Measurements from ENCODE around the gene EPHB4.

- TF ChIP-seq, protein P1, sequence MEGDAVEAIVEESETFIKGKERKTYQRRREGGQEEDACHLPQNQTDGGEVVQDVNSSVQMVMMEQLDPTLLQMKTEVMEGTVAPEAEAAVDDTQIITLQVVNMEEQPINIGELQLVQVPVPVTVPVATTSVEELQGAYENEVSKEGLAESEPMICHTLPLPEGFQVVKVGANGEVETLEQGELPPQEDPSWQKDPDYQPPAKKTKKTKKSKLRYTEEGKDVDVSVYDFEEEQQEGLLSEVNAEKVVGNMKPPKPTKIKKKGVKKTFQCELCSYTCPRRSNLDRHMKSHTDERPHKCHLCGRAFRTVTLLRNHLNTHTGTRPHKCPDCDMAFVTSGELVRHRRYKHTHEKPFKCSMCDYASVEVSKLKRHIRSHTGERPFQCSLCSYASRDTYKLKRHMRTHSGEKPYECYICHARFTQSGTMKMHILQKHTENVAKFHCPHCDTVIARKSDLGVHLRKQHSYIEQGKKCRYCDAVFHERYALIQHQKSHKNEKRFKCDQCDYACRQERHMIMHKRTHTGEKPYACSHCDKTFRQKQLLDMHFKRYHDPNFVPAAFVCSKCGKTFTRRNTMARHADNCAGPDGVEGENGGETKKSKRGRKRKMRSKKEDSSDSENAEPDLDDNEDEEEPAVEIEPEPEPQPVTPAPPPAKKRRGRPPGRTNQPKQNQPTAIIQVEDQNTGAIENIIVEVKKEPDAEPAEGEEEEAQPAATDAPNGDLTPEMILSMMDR (IDR thresholded peaks at IDR 0.05) = no peak
- TF ChIP-seq ZFX (IDR thresholded peaks at IDR 0.05; ENCODE audit: borderline replicate concordance) = no peak
Measured at GRCh38 chr7:100822236-100823139, 4.8 kb downstream of the EPHB4 start.
